Testis (tissue), 2 donors: ENCODE data around the gene IL22RA1.

Experiments used
- POLR2A ChIP-seq: fragments of 450-650 bp; IDR thresholded peaks from one replicate; pipeline ENCODE4 v1.6.1; 2017; ENCODE audit warnings: antibody characterized with exemption, mild to moderate bottlenecking, moderate library complexity
- TF ChIP-seq, protein P1 (sequence below), 3 experiments: fragments of 450-650 bp in 2 of 3; fragments of 200-600 bp in 1 of 3; sonication (generic) in 1 of 3; IDR thresholded peaks; one replicate each; pipeline ENCODE4 v1.5.1; 2016 to 2019; ENCODE audit warnings: antibody characterized with exemption in 3 of 3, mild to moderate bottlenecking in 2 of 3, moderate library complexity in 1 of 3

DNA sequence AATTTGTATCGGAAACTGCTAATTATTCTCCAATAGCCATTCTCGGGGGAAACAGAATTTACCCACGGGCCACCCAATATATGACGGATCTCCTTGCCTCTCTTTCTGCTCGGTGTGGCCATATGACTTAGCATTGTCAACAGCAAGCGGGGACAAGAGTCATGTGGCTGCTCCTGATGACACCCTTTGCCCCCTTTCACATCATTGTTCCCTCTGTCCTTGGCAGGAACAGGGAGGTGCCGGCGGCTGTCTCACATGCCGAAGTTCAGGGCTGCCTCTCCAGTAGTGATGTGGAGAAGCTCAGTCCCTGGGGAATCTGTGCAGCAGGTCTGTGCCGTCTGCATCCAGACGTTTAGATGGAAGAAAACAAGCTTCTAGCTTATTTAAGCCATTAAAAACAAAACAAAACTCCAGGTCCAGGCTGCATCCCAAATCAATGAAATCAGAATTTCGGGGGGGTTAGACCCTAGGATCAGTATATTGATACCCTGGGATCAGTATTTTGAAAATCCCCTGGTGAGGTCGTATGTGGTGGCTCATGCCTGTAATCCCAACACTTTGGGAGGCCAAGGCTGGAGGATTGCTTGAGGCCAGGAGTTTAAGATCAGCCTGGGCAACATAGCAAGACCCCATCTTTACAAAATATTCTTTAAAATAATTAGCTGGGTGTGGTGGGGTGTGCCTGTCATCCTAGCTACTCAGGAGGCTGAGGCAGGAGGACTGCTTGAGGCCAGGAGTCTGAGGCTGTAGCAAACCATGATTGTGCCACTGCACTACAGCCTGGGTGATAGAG is 41.8 kb downstream of the IL22RA1 start:
- TF ChIP-seq, protein P1, sequence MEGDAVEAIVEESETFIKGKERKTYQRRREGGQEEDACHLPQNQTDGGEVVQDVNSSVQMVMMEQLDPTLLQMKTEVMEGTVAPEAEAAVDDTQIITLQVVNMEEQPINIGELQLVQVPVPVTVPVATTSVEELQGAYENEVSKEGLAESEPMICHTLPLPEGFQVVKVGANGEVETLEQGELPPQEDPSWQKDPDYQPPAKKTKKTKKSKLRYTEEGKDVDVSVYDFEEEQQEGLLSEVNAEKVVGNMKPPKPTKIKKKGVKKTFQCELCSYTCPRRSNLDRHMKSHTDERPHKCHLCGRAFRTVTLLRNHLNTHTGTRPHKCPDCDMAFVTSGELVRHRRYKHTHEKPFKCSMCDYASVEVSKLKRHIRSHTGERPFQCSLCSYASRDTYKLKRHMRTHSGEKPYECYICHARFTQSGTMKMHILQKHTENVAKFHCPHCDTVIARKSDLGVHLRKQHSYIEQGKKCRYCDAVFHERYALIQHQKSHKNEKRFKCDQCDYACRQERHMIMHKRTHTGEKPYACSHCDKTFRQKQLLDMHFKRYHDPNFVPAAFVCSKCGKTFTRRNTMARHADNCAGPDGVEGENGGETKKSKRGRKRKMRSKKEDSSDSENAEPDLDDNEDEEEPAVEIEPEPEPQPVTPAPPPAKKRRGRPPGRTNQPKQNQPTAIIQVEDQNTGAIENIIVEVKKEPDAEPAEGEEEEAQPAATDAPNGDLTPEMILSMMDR (IDR thresholded peaks at IDR 0.05), result no peak
- no peak for TF ChIP-seq POLR2A
